ENCODE results near the gene ACVR2A.

DNA sequence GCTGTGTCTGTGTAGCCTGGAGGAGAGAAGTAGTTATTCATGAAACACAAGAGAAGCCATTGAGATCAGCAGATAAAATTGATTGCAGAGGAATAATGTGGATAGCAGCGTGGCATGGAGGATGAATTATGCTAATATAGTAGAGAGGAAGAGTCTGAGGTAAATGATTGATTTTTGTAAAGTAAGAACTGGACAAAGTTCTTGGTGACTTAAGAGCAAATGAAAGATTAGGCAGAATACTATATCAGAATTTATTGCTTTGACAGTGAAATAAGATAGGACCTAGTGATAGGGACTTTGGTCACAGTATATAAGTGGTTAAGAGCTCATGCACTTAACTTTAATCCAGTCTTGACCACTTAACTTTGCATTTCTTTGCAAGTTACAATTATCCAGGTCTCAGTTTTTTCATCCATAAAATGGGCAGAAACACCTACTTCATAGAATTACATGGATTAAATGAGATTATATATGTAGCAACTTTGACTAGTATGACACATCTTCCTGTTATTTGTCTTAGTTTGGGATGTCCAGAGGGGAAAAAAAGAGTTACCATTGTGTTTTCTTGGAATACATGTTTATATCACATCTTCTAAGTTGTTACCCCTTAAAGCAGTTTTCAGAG lies 29.1 kb downstream of the ACVR2A start:
- TF ChIP-seq, protein P1, sequence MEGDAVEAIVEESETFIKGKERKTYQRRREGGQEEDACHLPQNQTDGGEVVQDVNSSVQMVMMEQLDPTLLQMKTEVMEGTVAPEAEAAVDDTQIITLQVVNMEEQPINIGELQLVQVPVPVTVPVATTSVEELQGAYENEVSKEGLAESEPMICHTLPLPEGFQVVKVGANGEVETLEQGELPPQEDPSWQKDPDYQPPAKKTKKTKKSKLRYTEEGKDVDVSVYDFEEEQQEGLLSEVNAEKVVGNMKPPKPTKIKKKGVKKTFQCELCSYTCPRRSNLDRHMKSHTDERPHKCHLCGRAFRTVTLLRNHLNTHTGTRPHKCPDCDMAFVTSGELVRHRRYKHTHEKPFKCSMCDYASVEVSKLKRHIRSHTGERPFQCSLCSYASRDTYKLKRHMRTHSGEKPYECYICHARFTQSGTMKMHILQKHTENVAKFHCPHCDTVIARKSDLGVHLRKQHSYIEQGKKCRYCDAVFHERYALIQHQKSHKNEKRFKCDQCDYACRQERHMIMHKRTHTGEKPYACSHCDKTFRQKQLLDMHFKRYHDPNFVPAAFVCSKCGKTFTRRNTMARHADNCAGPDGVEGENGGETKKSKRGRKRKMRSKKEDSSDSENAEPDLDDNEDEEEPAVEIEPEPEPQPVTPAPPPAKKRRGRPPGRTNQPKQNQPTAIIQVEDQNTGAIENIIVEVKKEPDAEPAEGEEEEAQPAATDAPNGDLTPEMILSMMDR (IDR thresholded peaks at IDR 0.05): no peak
- no peak for TF ChIP-seq POLR2A (IDR thresholded peaks at IDR 0.05)
